GM12878 (cell line): ENCODE data around the gene SSR3. TPM values are rescaled to one million over a fixed set of nuclear protein-coding genes. Genes with fewer than 3 reads are reported as not detected.

ENCODE experiments used
- ATAC-seq: fragments of 200-7000 bp; cut with Tn5 transposase; 3 replicates; pipeline ENCODE4 v1.9.1; 2020; ENCODE audit warnings: mild to moderate bottlenecking, moderate library complexity
- BruUV-seq: library from RNA; stranded (reverse); fragments of 400-500 nt; replicated peaks from 2 replicates; lab custom pipeline; 2021; lab: Mats Ljungman, UMichigan
- CTCF ChIA-PET: fragments of 300-600 bp; sonication (Branson Sonifier 250); formaldehyde crosslinking; extraction: SDS; loops from one replicate; lab custom pipeline; 2021; ENCODE audit warnings: inconsistent platforms; lab: Yijun Ruan, JAX
- POLR2A ChIA-PET: fragments of 350-600 bp; formaldehyde crosslinking; extraction: SDS; loops from one replicate; lab custom pipeline; 2021; ENCODE audit warnings: inconsistent platforms; lab: Charles Lee
- RAD21 ChIA-PET: fragments of 300-600 bp; sonication (Branson Sonifier 250); formaldehyde crosslinking; loops from one replicate; lab custom pipeline; 2023; ENCODE audit warnings: antibody characterized with exemption; ENCODE audit not compliant: unreplicated experiment; lab: Charles Lee
- SMC1A ChIA-PET: fragments of 300-600 bp; sonication (Branson Sonifier 250); formaldehyde crosslinking; loops from one replicate; lab custom pipeline; 2023; ENCODE audit not compliant: unreplicated experiment, uncharacterized antibody; lab: Charles Lee
- DNase-seq: peaks from one replicate; pipeline ENCODE4 v3.0.0-alpha.2; 2011; ENCODE audit warnings: low read depth, low spot score
- FAIRE-seq: peaks from 3 replicates; lab custom pipeline; 2011; peaks lifted over from hg19 to GRCh38; lab: Jason Lieb, UNC
- H2AFZ ChIP-seq: 2 replicates; pipeline ENCODE4 v1.6.0; 2011; ENCODE audit warnings: low read depth, low read length, control low read depth; ENCODE audit not compliant: control insufficient read depth
- H3K27ac ChIP-seq: 2 replicates; pipeline ENCODE4 v1.5.1; 2011; ENCODE audit warnings: control low read depth; ENCODE audit not compliant: control insufficient read depth, insufficient read depth
- H3K27me3 ChIP-seq, 2 experiments: replicated peaks in 1 of 2; 2 replicates each; pipeline versions ENCODE4 v1.6.0 to v1.6.1; 2011; ENCODE audit warnings: low read length in 1 of 2; ENCODE audit not compliant: control insufficient read depth in 2 of 2, insufficient read depth in 2 of 2
- H3K36me3 ChIP-seq, 2 experiments: 2 replicates each; pipeline ENCODE4 v1.5.1; 2011; ENCODE audit warnings: low read length in 1 of 2; ENCODE audit not compliant: control insufficient read depth in 2 of 2, insufficient read depth in 2 of 2
- H3K4me1 ChIP-seq: 2 replicates; pipeline ENCODE4 v1.6.1; 2011; ENCODE audit warnings: mild to moderate bottlenecking, low read length, moderate library complexity, mixed read lengths; ENCODE audit not compliant: control insufficient read depth, insufficient read depth
- H3K4me2 ChIP-seq: 2 replicates; pipeline ENCODE4 v1.6.0; 2011; ENCODE audit warnings: control low read depth; ENCODE audit not compliant: control insufficient read depth, insufficient read depth
- H3K4me3 ChIP-seq: fragments of 200-600 bp; sonication (generic); 2 replicates; pipeline ENCODE4 v1.5.1; 2016
- H3K79me2 ChIP-seq: 2 replicates; pipeline ENCODE4 v1.6.0; 2011; ENCODE audit warnings: low read length; ENCODE audit not compliant: control insufficient read depth, insufficient read depth
- H3K9ac ChIP-seq: 2 replicates; pipeline ENCODE4 v1.8.0; 2011; ENCODE audit warnings: low read length, control low read depth, mixed read lengths; ENCODE audit not compliant: control insufficient read depth, insufficient read depth
- H3K9me3 ChIP-seq: replicated peaks from 3 replicates; pipeline ENCODE4 v1.5.1; 2011; ENCODE audit warnings: mild to moderate bottlenecking, low read length; ENCODE audit not compliant: control insufficient read depth, insufficient read depth
- H4K20me1 ChIP-seq: 2 replicates; pipeline ENCODE4 v1.6.0; 2011; ENCODE audit not compliant: control insufficient read depth, insufficient read depth
- BHLHE40 ChIP-seq, 2 experiments: fragments of 450-650 bp in 1 of 2; IDR thresholded peaks; 2 replicates each; pipeline ENCODE4 v1.6.1; 2011 to 2017; ENCODE audit warnings: low read depth in 2 of 2, borderline replicate concordance in 1 of 2, improper control_type of control experiment in 1 of 2, low read length in 1 of 2, mild to moderate bottlenecking in 1 of 2
- IRF5 ChIP-seq: fragments of 450-650 bp; IDR thresholded peaks from 2 replicates; pipeline ENCODE4 v1.6.1; 2017; ENCODE audit warnings: borderline replicate concordance
- NR2C1 ChIP-seq: fragments of 450-650 bp; IDR thresholded peaks from 2 replicates; pipeline ENCODE4 v1.6.1; 2017; ENCODE audit warnings: antibody characterized with exemption, mild to moderate bottlenecking, moderate library complexity
- SMAD5 ChIP-seq: IDR thresholded peaks from 2 replicates; pipeline ENCODE4 v1.6.1; 2016; ENCODE audit warnings: antibody characterized with exemption, low read depth
- SUZ12 ChIP-seq: fragments of 200-600 bp; sonication (generic); IDR thresholded peaks from one replicate; pipeline ENCODE4 v1.6.1; 2018; ENCODE audit warnings: antibody characterized with exemption, mild to moderate bottlenecking; ENCODE audit not compliant: unreplicated experiment
- WRNIP1 ChIP-seq: IDR thresholded peaks from 2 replicates; pipeline ENCODE4 v1.6.1; 2011; ENCODE audit warnings: low read depth, low read length, improper control_type of control experiment, borderline replicate concordance
- ZBTB11 ChIP-seq: fragments of 450-650 bp; formaldehyde crosslinking; IDR thresholded peaks from 2 replicates; pipeline ENCODE4 v1.5.0; 2022; ENCODE audit warnings: mild to moderate bottlenecking, missing genetic modification characterization
- ZBTB4 ChIP-seq: fragments of 450-650 bp; formaldehyde crosslinking; IDR thresholded peaks from 2 replicates; pipeline ENCODE4 v1.4.0; 2022; ENCODE audit warnings: mild to moderate bottlenecking, moderate library complexity
- ZNF592 ChIP-seq: fragments of 450-650 bp; IDR thresholded peaks from 2 replicates; pipeline ENCODE4 v1.6.1; 2017; ENCODE audit warnings: mild to moderate bottlenecking, moderate library complexity
- WGBS: methylation state at CpG from one replicate; pipeline ENCODE4 v1.1.6; 2016; ENCODE audit warnings: low lambda C conversion rate; ENCODE audit not compliant: insufficient replicate concordance, insufficient coverage; ENCODE audit errors: missing lambda C conversion rate; 5-methylcytosine and 5-hydroxymethylcytosine counted together
- in situ Hi-C: fragments of 300-500 bp; cut with MboI; formaldehyde crosslinking; loops from 9 replicates; pipeline ENCODE4 v1.14.3; 2018; ENCODE audit warnings: mixed read lengths
- intact Hi-C: fragments of 100-400 bp; cut with micrococcal nuclease; formaldehyde crosslinking; loops from one replicate; pipeline ENCODE4 v1.14.2; 2022; ENCODE audit not compliant: unreplicated experiment
- polyA plus RNA-seq, 11 experiments: library from polyadenylated mRNA; depleted of rRNA in 4 of 11; unstranded in 6 of 11; stranded (reverse) in 5 of 11; fragments of >200 nt; fragmentation: Nextera tagmentation in 4 of 11; fragmentation: Illumina TruSeq in 1 of 11; extraction: Ambion mirVana in 4 of 11; extraction: Trizol in 1 of 11; gene quantifications; 1 replicate in 1 of 11; 2 replicates in 10 of 11; pipeline versions ENCODE4 v1.2.1 to v1.2.3, GENCODE V29; 2011 to 2016; ENCODE audit warnings: inconsistent platforms in 2 of 11, missing spikeins in 2 of 11, low read depth in 1 of 11
- total RNA-seq, 4 experiments: library from RNA; depleted of rRNA in 3 of 4; stranded (reverse); fragments of >200 nt in 3 of 4; fragmentation: Illumina TruSeq in 1 of 4; extraction: Trizol in 1 of 4; gene quantifications; 2 replicates each; pipeline versions ENCODE4 v1.2.1 to v1.2.3, GENCODE V29; 2013 to 2021

The SSR3 gene
- total and polyA plus RNA-seq, 10 of the 15 experiments (the other 5 are each of a cell fraction or from before 2014, with no cell fraction given), result 133 to 345 (median 191) TPM

GRCh38 chr3:156604064-156604641 lies 49.2 kb upstream of the SSR3 start:
- intact Hi-C loops (no loop called here), in situ Hi-C loops (no loop called here)
- H3K4me1 ChIP-seq, result peaks cover 18% of the 10 kb centered on the region
- no peak overlapping the region for H3K4me2 ChIP-seq
- no peaks in the 10 kb centered on the region for H3K36me3 ChIP-seq
- H3K27ac ChIP-seq, result no peak overlapping the region
- no peak overlapping the region for H2AFZ ChIP-seq
- H3K27me3 ChIP-seq, result no peaks in the 10 kb centered on the region
- H3K9ac ChIP-seq, result no peak overlapping the region
- RAD21 ChIA-PET, result no interaction called here
- no peak overlapping the region for H3K4me3 ChIP-seq
- SMC1A ChIA-PET, result interaction anchor here (0.9 kb wide), 1 partner anchor 49 kb away, joined by 4 read pairs; the partner anchor contains the start of gene SSR3
- H3K9me3 ChIP-seq, result no peaks in the 10 kb centered on the region; the same call in 2 of the 3 replicates
- no TSS peak for BruUV-seq
- no peak for FAIRE-seq
- POLR2A ChIA-PET, result interaction anchor here (1.0 kb wide), 1 partner anchor 11 kb away, joined by 3 read pairs; no protein-coding TSS in a partner anchor
- no peaks in the 10 kb centered on the region for H4K20me1 ChIP-seq
- CTCF ChIA-PET, result interaction anchor here (1.1 to 1.6 kb wide), 2 partner anchors 9 to 62 kb away, joined by 3 to 5 read pairs; no protein-coding TSS in a partner anchor
- whole genome bisulfite sequencing, result 94% methylated on average over 2 of the region's 2 CpGs
- TF ChIP-seq BHLHE40 (IDR thresholded peaks at IDR 0.05; ENCODE audit: borderline replicate concordance in 1 of 2, low read depth in 2 of 2, low read length in 1 of 2) (no peak), ZBTB4 (CRISPR knock-in tag) (no peak), SUZ12 (no peak), ZNF592 (no peak), ZBTB11 (no peak), IRF5 (no peak), SMAD5 (no peak), WRNIP1 (no peak), NR2C1 (no peak)
- no peaks in the 10 kb centered on the region for H3K79me2 ChIP-seq
- ATAC-seq, result no peak
- no peak for DNase-seq
